GM15510 (cell line): Measurements from ENCODE around the gene DCHS1.

Source experiments
- POLR2A ChIP-seq: IDR thresholded peaks from 3 replicates; pipeline ENCODE4 v1.6.1; 2011; ENCODE audit warnings: borderline replicate concordance; ENCODE audit not compliant: insufficient read length; ENCODE audit errors: extremely low read depth

DCHS1 gene

GRCh38 chr11:6615046-6615445 is 40.6 kb downstream of the DCHS1 start:
- no peak for TF ChIP-seq POLR2A

- TF ChIP-seq POLR2A, result no peak
Observed at GRCh38 chr11:6614446-6614845, 41.2 kb downstream of the DCHS1 start.

GRCh38 chr11:6613496-6613895 is 42.1 kb downstream of the DCHS1 start:
- TF ChIP-seq POLR2A, result no peak

GRCh38 chr11:6612213-6613041 is 43.2 kb downstream of the DCHS1 start, which contains the start of gene TAF10:
Gene TAF10 (minus strand): TSS chr11:6612216. CDS start chr11:6612189, 27 bp downstream.
- peak; percentile 90 for TF ChIP-seq POLR2A

GRCh38 chr11:6611963-6612212 is 43.7 kb downstream of the DCHS1 start:
- TF ChIP-seq POLR2A, result no peak

- no peak for TF ChIP-seq POLR2A
Observed at GRCh38 chr11:6611092-6611962, 44.3 kb downstream of the DCHS1 start.

- TF ChIP-seq POLR2A, result no peak
Observed at GRCh38 chr11:6610591-6610990, 45.0 kb downstream of the DCHS1 start.

GRCh38 chr11:6609502-6610015 is 46.0 kb downstream of the DCHS1 start:
- TF ChIP-seq POLR2A, result no peak

- no peak for TF ChIP-seq POLR2A
Observed at GRCh38 chr11:6608726-6609501, 46.7 kb downstream of the DCHS1 start.

GRCh38 chr11:6608011-6608410 is 47.6 kb downstream of the DCHS1 start:
- no peak for TF ChIP-seq POLR2A

- TF ChIP-seq POLR2A, result no peak
Observed at GRCh38 chr11:6607190-6607795, 48.3 kb downstream of the DCHS1 start.

GRCh38 chr11:6606471-6607189 is 49.0 kb downstream of the DCHS1 start:
- peak; percentile 39 for TF ChIP-seq POLR2A

GRCh38 chr11:6604790-6605189 is 50.8 kb downstream of the DCHS1 start:
- no peak for TF ChIP-seq POLR2A
